Gastrocnemius medialis (tissue), 4 donors: ENCODE data around the gene C19orf85. TPM values are rescaled to one million over a fixed set of nuclear protein-coding genes. Genes with fewer than 3 reads are reported as not detected.

Experiments used
- ATAC-seq, 2 donors: fragments of 150-250 bp; one replicate each; pipeline ENCODE4 v1.9.1; 2016
- DNase-seq, 2 donors: peaks; one replicate each; pipeline ENCODE4 v3.0.0-alpha.2; 2019
- H3K27ac ChIP-seq, 4 donors: fragments of 200-600 bp; sonication (generic); 1 replicate in 1 of 4; 2 replicates in 3 of 4; pipeline ENCODE4 v1.5.1; 2016 to 2018; ENCODE audit warnings: mild to moderate bottlenecking in 2 of 4, moderate library complexity in 1 of 4
- H3K27me3 ChIP-seq, 3 donors: fragments of 200-600 bp; sonication (generic) in 2 of 3; 1 replicate in 1 of 3; 2 replicates in 2 of 3; pipeline versions ENCODE4 v1.5.1 to v1.6.0; 2016 to 2019; ENCODE audit warnings: mild to moderate bottlenecking in 1 of 3, moderate library complexity in 1 of 3
- H3K36me3 ChIP-seq, 2 donors: fragments of 200-600 bp; sonication (generic) in 1 of 2; one replicate each; pipeline ENCODE4 v1.5.1; 2017 to 2018
- H3K4me1 ChIP-seq, 2 donors: fragments of 200-600 bp; sonication (generic) in 1 of 2; one replicate each; pipeline ENCODE4 v1.5.1; 2016 to 2017; ENCODE audit warnings: mild to moderate bottlenecking in 2 of 2
- H3K4me3 ChIP-seq, 4 donors: fragments of 200-600 bp; sonication (generic) in 3 of 4; 1 replicate in 1 of 4; 2 replicates in 3 of 4; pipeline ENCODE4 v1.5.1; 2016 to 2019; ENCODE audit warnings: mild to moderate bottlenecking in 2 of 4
- H3K9me3 ChIP-seq, 3 donors: fragments of 200-600 bp; sonication (generic) in 2 of 3; 1 replicate in 1 of 3; 2 replicates in 2 of 3; pipeline ENCODE4 v1.5.1; 2016 to 2019
- CTCF ChIP-seq, 5 experiments: fragments of 450-650 bp in 3 of 5; fragments of 200-600 bp in 2 of 5; sonication (generic) in 2 of 5; IDR thresholded peaks in 4 of 5; conservative IDR thresholded peaks in 1 of 5; 1 replicate in 4 of 5; 2 replicates in 1 of 5; pipeline ENCODE4 v1.5.1; 2016 to 2019; ENCODE audit warnings: antibody characterized with exemption in 5 of 5, mild to moderate bottlenecking in 3 of 5, moderate library complexity in 3 of 5
- POLR2A ChIP-seq, 2 donors: fragments of 450-650 bp; IDR thresholded peaks; one replicate each; pipeline ENCODE4 v1.6.1; 2017; ENCODE audit warnings: antibody characterized with exemption in 2 of 2, mild to moderate bottlenecking in 2 of 2, moderate library complexity in 2 of 2
- in situ Hi-C, 4 donors: fragments of 200-750 bp; cut with MboI; loops; one replicate each; pipeline versions ENCODE4 v1.15.0 to v1.8.0; 2017; ENCODE audit warnings: low sequenced_read_pairs in 4 of 4
- intact Hi-C: fragments of 100-400 bp; cut with DNase I; formaldehyde crosslinking; loops from one replicate; pipeline ENCODE4 v1.15.1; 2023; ENCODE audit warnings: low total_unique reads
- total RNA-seq, 4 donors: library from RNA; depleted of rRNA; stranded (reverse); fragments of >200 nt; gene quantifications; one replicate each; pipeline versions ENCODE4 v1.1.0 to v1.2.3, GENCODE V29; 2016

C19orf85 gene
- total RNA-seq, 4 donors from 2014 or later: not detected

- Histone ChIP-seq H3K27me3 (peaks cover 11 to 15% (median 11%) of the 10 kb centered on the region in 3 donors), H3K36me3 (no peaks in the 10 kb centered on the region), H3K27ac (no peak overlapping the region), H3K4me3 (no peak overlapping the region), H3K4me1 (no peaks in the 10 kb centered on the region), H3K9me3 (no peaks in the 10 kb centered on the region)
- DNase-seq: no peak
- intact Hi-C loops: no loop called here
- TF ChIP-seq CTCF (IDR thresholded peaks at IDR 0.05 in 4 of 5, conservative IDR thresholded peaks at IDR 0.05 in 1 of 5): no peak
- TF ChIP-seq POLR2A (IDR thresholded peaks at IDR 0.05): no peak
- in situ Hi-C loops: loop anchor here in 1 of 4 donors (25.0 kb wide), 2 partner anchors 132 to 282 kb away; partner anchors contain the start of genes BRSK1, HSPBP1 and TNNT1
- no peak for ATAC-seq
These were observed 44.8 kb downstream of the C19orf85 start for GRCh38 chr19:55419624-55420236.

- H3K4me1 ChIP-seq: no peaks in the 10 kb centered on the region
- H3K27ac ChIP-seq: no peak overlapping the region
- ATAC-seq: no peak
- intact Hi-C loops (no loop called here), in situ Hi-C loops (loop anchor here in 1 of 4 donors (25.0 kb wide), 2 partner anchors 132 to 282 kb away; partner anchors contain the start of genes BRSK1, HSPBP1 and TNNT1)
- no peak overlapping the region for H3K4me3 ChIP-seq
- peaks cover 5 to 15% (median 5%) of the 10 kb centered on the region in 3 donors for H3K27me3 ChIP-seq
- DNase-seq: no peak
- no peaks in the 10 kb centered on the region for H3K9me3 ChIP-seq
- no peaks in the 10 kb centered on the region for H3K36me3 ChIP-seq
- no peak for TF ChIP-seq POLR2A (IDR thresholded peaks at IDR 0.05)
- no peak for TF ChIP-seq CTCF (IDR thresholded peaks at IDR 0.05 in 4 of 5, conservative IDR thresholded peaks at IDR 0.05 in 1 of 5)
These were observed 45.4 kb downstream of the C19orf85 start for GRCh38 chr19:55419103-55419502.

- H3K9me3 ChIP-seq: no peaks in the 10 kb centered on the region
- DNase-seq (no peak), ATAC-seq (no peak)
- intact Hi-C loops (no loop called here), in situ Hi-C loops (loop anchor here in 1 of 4 donors (25.0 kb wide), 2 partner anchors 131 to 281 kb away; partner anchors contain the start of genes BRSK1, HSPBP1 and TNNT1)
- TF ChIP-seq CTCF (IDR thresholded peaks at IDR 0.05 in 4 of 5, conservative IDR thresholded peaks at IDR 0.05 in 1 of 5) (peak in 3 of 5 experiments; percentile 40 to 46 (median 46)), POLR2A (IDR thresholded peaks at IDR 0.05) (no peak)
- H3K27me3 ChIP-seq: peaks cover 5 to 15% (median 5%) of the 10 kb centered on the region in 3 donors
- H3K4me1 ChIP-seq: no peaks in the 10 kb centered on the region
- no peak overlapping the region for H3K4me3 ChIP-seq
- no peak overlapping the region for H3K27ac ChIP-seq
- no peaks in the 10 kb centered on the region for H3K36me3 ChIP-seq
These were observed 46.4 kb downstream of the C19orf85 start for GRCh38 chr19:55418185-55418584.

Other genes starting within 250 kb of the C19orf85 start
- gene TMEM86B, start 236.0 kb downstream of the C19orf85 start, total RNA-seq: 1 to 10 TPM in 3 of 4 donors, under 1 TPM in 1; 0.87 to 5.0 (median 1.7) TPM
- 10 to 100 TPM; 14.6 to 47.9 (median 39.6) TPM for gene PPP6R1, start 205.7 kb downstream of the C19orf85 start, total RNA-seq
- 10 to 100 TPM; 18.5 to 41.7 (median 36.7) TPM for gene HSPBP1, start 184.6 kb downstream of the C19orf85 start, total RNA-seq
- gene BRSK1, start 180.8 kb downstream of the C19orf85 start, total RNA-seq: not detected
- gene TMEM150B, start 139.4 kb downstream of the C19orf85 start, total RNA-seq: 1 to 10 TPM in 1 of 4 donors, under 1 TPM in 1, not detected in 2; 0.40 to 3.3 TPM
- gene KMT5C, start 124.9 kb downstream of the C19orf85 start, total RNA-seq: 1 to 10 TPM; 2.5 to 5.4 (median 4.5) TPM
- gene COX6B2, start 110.0 kb downstream of the C19orf85 start, total RNA-seq: not detected
- gene GARIN5B, start 101.5 kb downstream of the C19orf85 start, total RNA-seq: not detected
- gene IL11, start 94.3 kb downstream of the C19orf85 start, total RNA-seq: under 1 TPM in 1 of 4 donors, not detected in 3; 0.66 TPM
- gene TMEM190, start 87.9 kb downstream of the C19orf85 start, total RNA-seq: not detected
- 1 to 10 TPM; 1.3 to 4.7 (median 2.1) TPM for gene TMEM238, start 80.5 kb downstream of the C19orf85 start, total RNA-seq
- gene RPL28, start 78.8 kb downstream of the C19orf85 start, total RNA-seq: 100 to 1,000 TPM; 123 to 278 (median 206) TPM
- gene UBE2S, start 57.0 kb downstream of the C19orf85 start, total RNA-seq: 10 to 100 TPM in 3 of 4 donors, 1 to 10 TPM in 1; 7.7 to 14.6 (median 13.4) TPM
- gene SHISA7, start 21.5 kb downstream of the C19orf85 start, total RNA-seq: not detected
- 100 to 1,000 TPM in 1 of 4 donors, 10 to 100 TPM in 3; 59.7 to 101 (median 88.7) TPM for gene ISOC2, start 3.1 kb downstream of the C19orf85 start, total RNA-seq
- gene ZNF628, start 11.9 kb upstream of the C19orf85 start, total RNA-seq: 10 to 100 TPM in 3 of 4 donors, 1 to 10 TPM in 1; 7.4 to 22.3 (median 14.1) TPM
- gene NAT14, start 20.4 kb upstream of the C19orf85 start, total RNA-seq: 1 to 10 TPM in 2 of 4 donors, under 1 TPM in 2; 0.40 to 2.5 (median 1.1) TPM
- 1 to 10 TPM in 2 of 4 donors, under 1 TPM in 2; 0.53 to 2.2 (median 1.1) TPM for gene SSC5D, start 23.7 kb upstream of the C19orf85 start, total RNA-seq
- 1 to 10 TPM in 3 of 4 donors, not detected in 1; 1.5 to 3.0 (median 1.6) TPM for gene SBK2, start 72.4 kb upstream of the C19orf85 start, total RNA-seq
- 10 to 100 TPM in 1 of 4 donors, 1 to 10 TPM in 3; 3.1 to 24.1 (median 6.8) TPM for gene SBK3, start 80.8 kb upstream of the C19orf85 start, total RNA-seq
- 10 to 100 TPM; 15.0 to 19.3 (median 16.8) TPM for gene ZNF579, start 116.1 kb upstream of the C19orf85 start, total RNA-seq
- 10 to 100 TPM in 1 of 4 donors, 1 to 10 TPM in 3; 6.8 to 11.2 (median 7.4) TPM for gene FIZ1, start 134.8 kb upstream of the C19orf85 start, total RNA-seq
- gene ZNF524, start 135.5 kb upstream of the C19orf85 start, total RNA-seq: 10 to 100 TPM; 35.6 to 61.7 (median 47.0) TPM
- 10 to 100 TPM; 10.3 to 23.4 (median 15.2) TPM for gene ZNF865, start 140.9 kb upstream of the C19orf85 start, total RNA-seq
- 1 to 10 TPM; 6.0 to 10.0 (median 8.2) TPM for gene ZNF784, start 159.8 kb upstream of the C19orf85 start, total RNA-seq
- gene ZNF580, start 176.3 kb upstream of the C19orf85 start, total RNA-seq: 10 to 100 TPM in 1 of 4 donors, 1 to 10 TPM in 3; 1.5 to 12.3 (median 7.2) TPM
- 10 to 100 TPM in 3 of 4 donors, 1 to 10 TPM in 1; 9.9 to 17.3 (median 13.7) TPM for gene ZNF581, start 178.9 kb upstream of the C19orf85 start, total RNA-seq
- gene CCDC106, start 183.5 kb upstream of the C19orf85 start, total RNA-seq: 10 to 100 TPM in 2 of 4 donors, 1 to 10 TPM in 2; 6.3 to 21.2 (median 12.6) TPM
- gene U2AF2, start 190.3 kb upstream of the C19orf85 start, total RNA-seq: 10 to 100 TPM; 38.1 to 60.2 (median 50.1) TPM
- gene EPN1, start 210.5 kb upstream of the C19orf85 start, total RNA-seq: 100 to 1,000 TPM in 3 of 4 donors, 10 to 100 TPM in 1; 58.7 to 214 (median 190) TPM